ENCODE data around the gene TAF4.

DNA sequence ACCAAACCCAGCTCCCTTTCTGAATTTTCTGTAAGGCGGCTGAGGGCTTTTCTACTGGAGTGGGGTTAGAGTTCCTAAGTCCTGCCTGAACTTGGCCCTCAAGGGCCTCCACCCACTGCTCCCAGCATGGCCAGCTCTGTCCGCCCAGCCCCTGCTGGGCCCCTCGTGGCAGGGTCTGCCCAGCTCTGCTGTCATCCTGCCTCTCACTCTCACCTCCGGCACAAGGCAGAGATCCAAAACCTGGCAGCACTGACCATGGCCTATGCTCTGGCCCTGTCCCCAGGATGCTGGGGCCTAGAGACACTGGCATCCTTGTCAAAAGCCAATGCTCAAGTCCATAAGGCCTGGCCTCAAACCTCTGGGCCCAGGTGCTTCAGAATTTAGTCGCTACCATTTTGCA lies 61.1 kb downstream of the TAF4 start:
- TF ChIP-seq POLR2AphosphoS5 (IDR thresholded peaks at IDR 0.05; ENCODE audit: low read depth, low read length) = no peak
- no peak for TF ChIP-seq CTCF (IDR thresholded peaks at IDR 0.05)
- TF ChIP-seq REST (IDR thresholded peaks at IDR 0.05; ENCODE audit: insufficient read depth in 1 of 2, low read depth in 2 of 2, low read length in 1 of 2) = no peak
- TF ChIP-seq TCF7L2 (IDR thresholded peaks at IDR 0.05; ENCODE audit: low read depth, low read length) = no peak

All from Panc1 (cell line).